Urinary bladder (tissue), 4 donors: ENCODE data around the gene ARG2. TPM values are rescaled to one million over a fixed set of nuclear protein-coding genes. Genes with fewer than 3 reads are reported as not detected.
A peak's percentile ranks its signal among the peaks of the same experiment; 100 is the strongest.

Experiments
- DNase-seq: peaks from one replicate; pipeline ENCODE4 v3.0.0-alpha.2; 2015; ENCODE audit errors: extremely low spot score
- H3K27ac ChIP-seq: one replicate; pipeline ENCODE4 v1.5.1; 2013; ENCODE audit warnings: low read depth, mild to moderate bottlenecking, moderate library complexity
- H3K36me3 ChIP-seq: one replicate; pipeline ENCODE4 v1.6.1; 2013; ENCODE audit warnings: mild to moderate bottlenecking, moderate library complexity; ENCODE audit not compliant: insufficient read depth
- H3K4me1 ChIP-seq: one replicate; pipeline ENCODE4 v1.6.1; 2013; ENCODE audit warnings: mild to moderate bottlenecking, moderate library complexity; ENCODE audit not compliant: insufficient read depth
- H3K4me3 ChIP-seq: one replicate; pipeline ENCODE4 v1.5.1; 2013; ENCODE audit warnings: low read depth, low read length
- WGBS: extraction: QIAGEN DNeasy Blood & Tissue Kit; methylation state at CpG from one replicate; pipeline ENCODE4 v1.1.7; 2013; 5-methylcytosine and 5-hydroxymethylcytosine counted together
- polyA plus RNA-seq: library from polyadenylated mRNA; stranded (reverse); fragments of 200-250 nt; gene quantifications from one replicate; pipeline ENCODE4 v1.2.3, GENCODE V29; 2013
- small RNA-seq: library from RNA; depleted of rRNA; stranded (forward); fragments of <200 nt; gene quantifications from one replicate; pipeline ENCODE3, GENCODE V24; 2014
- total RNA-seq: library from RNA; depleted of rRNA; stranded (reverse); fragments of >200 nt; gene quantifications from one replicate; pipeline ENCODE4 v1.2.3, GENCODE V29; 2014
- donor health status: healthy with polysubstance abuse.
- donor health status: healthy.

ARG2 gene
- total and polyA plus RNA-seq, 2 donors: 2.1 to 4.7 TPM

DNA sequence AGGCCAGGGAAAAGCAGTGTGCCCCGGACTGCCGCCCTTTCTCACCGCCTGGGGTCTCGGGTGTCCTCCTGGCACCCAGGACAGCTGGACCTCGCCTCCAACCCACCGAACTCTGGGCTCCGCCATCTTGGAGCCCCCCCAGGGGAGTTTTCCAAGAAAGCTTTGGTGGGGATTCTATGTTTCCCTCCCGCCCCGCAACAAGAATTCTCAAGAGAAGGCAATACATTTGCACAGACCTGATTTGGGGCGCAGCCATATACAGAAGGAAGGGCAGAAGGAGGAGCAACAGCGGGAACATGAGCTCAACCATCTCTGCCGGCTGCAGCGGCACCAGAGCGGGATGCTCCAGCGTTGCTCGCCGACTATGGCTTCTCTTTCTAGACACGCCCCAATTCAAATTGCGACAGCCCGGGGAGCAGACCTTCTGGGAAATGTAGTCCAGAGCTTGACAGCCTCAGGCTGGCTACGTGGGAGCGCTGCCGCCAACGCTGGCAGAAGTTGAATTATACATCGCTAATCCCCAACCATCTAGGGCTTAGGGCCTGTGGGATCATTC lies 75.8 kb downstream of the ARG2 start, which contains the start of gene RDH11:
RDH11 (minus strand) TSS at position 371 of the 556 bp plus-strand sequence; CDS start at position 310, 61 bp downstream.
- WGBS: under 1% methylated on average over 25 of the region's 25 CpGs
- Histone ChIP-seq H3K4me3 (peak within 1 kb of the TSS; percentile 73), H3K36me3 (peaks cover 4% of the 10 kb centered on the region), H3K4me1 (peaks cover 2% of the 10 kb centered on the region), H3K27ac (peak within 1 kb of the TSS; percentile 41)
- peak; percentile 86 for DNase-seq

- 44% methylated on average over 4 of the region's 4 CpGs for WGBS
- Histone ChIP-seq H3K27ac (no peak overlapping the region), H3K4me3 (no peak overlapping the region), H3K36me3 (peaks cover 3% of the 10 kb centered on the region), H3K4me1 (peaks cover 2% of the 10 kb centered on the region)
- DNase-seq: no peak
These were observed 77.3 kb downstream of the ARG2 start for GRCh38 chr14:67697006-67697405.

GRCh38 chr14:67698179-67698578 lies 78.5 kb downstream of the ARG2 start:
- Histone ChIP-seq H3K4me3 (no peak overlapping the region), H3K36me3 (no peaks in the 10 kb centered on the region), H3K4me1 (peaks cover 2% of the 10 kb centered on the region), H3K27ac (no peak overlapping the region)
- DNase-seq: no peak
- 70% methylated on average over 1 of the region's 1 CpG for WGBS

Small RNA genes within 50 kb of the gene (small RNA-seq; reads per million reads assigned to genes)
- gene AL132640.3 (not detected), gene RF00019 (not detected), gene RNA5SP386 (not detected)

Other genes starting within 250 kb of the ARG2 start
- gene PLEK2, start 207.8 kb upstream of the ARG2 start, total RNA-seq: 4.0 TPM
- 3.9 TPM for gene PLEK2, start 207.8 kb upstream of the ARG2 start, polyA plus RNA-seq
- gene TMEM229B, start 131.2 kb upstream of the ARG2 start, total RNA-seq: 3.0 TPM
- gene TMEM229B, start 131.2 kb upstream of the ARG2 start, polyA plus RNA-seq: 4.4 TPM
- gene PLEKHH1, start 86.6 kb upstream of the ARG2 start, total RNA-seq: 5.1 TPM
- 3.9 TPM for gene PLEKHH1, start 86.6 kb upstream of the ARG2 start, polyA plus RNA-seq
- 26.3 TPM for gene PIGH, start 19.7 kb upstream of the ARG2 start, total RNA-seq
- 26.0 TPM for gene PIGH, start 19.7 kb upstream of the ARG2 start, polyA plus RNA-seq
- gene VTI1B, start 54.7 kb downstream of the ARG2 start, total RNA-seq: 39.2 TPM
- 79.1 TPM for gene VTI1B, start 54.7 kb downstream of the ARG2 start, polyA plus RNA-seq
- gene RDH11, start 75.8 kb downstream of the ARG2 start, total RNA-seq: 72.1 TPM
- gene RDH11, start 75.8 kb downstream of the ARG2 start, polyA plus RNA-seq: 63.8 TPM
- gene RDH12, start 82.0 kb downstream of the ARG2 start, total RNA-seq: not detected
- 0.04 TPM for gene RDH12, start 82.0 kb downstream of the ARG2 start, polyA plus RNA-seq
- gene ZFYVE26, start 196.7 kb downstream of the ARG2 start, total RNA-seq: 25.2 TPM
- gene ZFYVE26, start 196.7 kb downstream of the ARG2 start, polyA plus RNA-seq: 7.6 TPM
- 92.9 TPM for gene RAD51B, start 199.9 kb downstream of the ARG2 start, total RNA-seq
- 6.2 TPM for gene RAD51B, start 199.9 kb downstream of the ARG2 start, polyA plus RNA-seq